ENCODE results near the gene MDFI. TPM values are rescaled to one million over a fixed set of nuclear protein-coding genes. Genes with fewer than 3 reads are reported as not detected.

The MDFI gene
- total RNA-seq, 1 experiment from 2014 or later = 86.2 TPM

DNA sequence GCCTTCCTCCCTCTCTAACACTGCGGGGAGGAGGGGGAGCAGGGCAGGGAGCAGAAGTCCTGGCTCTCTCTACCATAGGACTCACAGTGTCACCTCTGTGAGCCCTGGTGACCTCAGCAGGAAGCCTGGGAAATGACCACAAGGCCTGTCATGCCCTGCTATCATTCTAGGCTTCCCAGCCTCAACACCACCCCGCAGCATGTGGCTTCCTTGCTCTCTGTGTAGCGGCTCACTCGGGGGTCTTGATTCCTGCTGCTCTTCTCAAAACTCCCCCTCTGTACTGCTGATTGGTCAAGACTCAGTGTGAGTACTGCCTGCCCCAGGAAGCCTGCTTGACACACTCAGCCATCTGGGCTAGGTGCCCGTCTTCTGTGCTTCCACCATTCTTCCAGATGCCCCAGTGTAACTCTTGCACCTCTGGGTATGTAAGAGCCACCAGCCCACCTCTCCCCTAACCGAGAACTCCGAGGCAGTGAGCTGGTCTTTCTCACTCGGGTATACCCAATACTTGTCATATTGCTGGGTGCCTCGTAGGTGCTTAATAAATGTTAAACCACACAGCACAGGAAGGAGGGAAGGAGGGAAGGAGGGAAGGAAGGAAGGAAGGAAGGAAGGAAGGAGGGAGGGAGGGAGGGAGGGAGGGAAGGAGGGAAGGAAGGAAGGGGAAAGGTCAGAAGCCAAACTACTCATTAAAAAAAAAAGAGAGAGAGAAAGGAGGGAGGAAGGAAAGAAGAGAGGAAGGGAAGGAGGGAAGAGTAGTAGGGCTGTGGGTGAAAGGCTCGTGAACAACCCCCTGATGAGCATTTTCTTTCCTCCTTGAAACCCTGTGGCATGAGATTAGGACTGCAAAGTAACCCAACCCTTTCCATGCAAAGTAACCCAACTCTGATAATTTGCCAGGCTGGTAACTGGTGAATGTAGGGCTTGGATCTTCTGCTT lies 5.0 kb downstream of the MDFI start:
- ChIA-PET CTCF (interaction anchor here (0.6 to 2.5 kb wide), 8 partner anchors 14 to 237 kb away, joined by 3 to 13 read pairs (median 4); partner anchors contain the start of gene TOMM6), POLR2A (interaction anchor here (0.6 kb wide), 1 partner anchor 1489 kb away, joined by 3 read pairs; no protein-coding TSS in a partner anchor)
- Mint-ChIP-seq H3K4me3 (no peak overlapping the region), H3K9me3 (no peaks in the 10 kb centered on the region), H3K27ac (no peak overlapping the region; the same call in 1 of the 2 replicates), H3K4me1 (peaks cover 71% of the 10 kb centered on the region), H3K36me3 (peaks cover 30% of the 10 kb centered on the region), H3K27me3 (ENCODE audit: low read depth) (peaks cover 15% of the 10 kb centered on the region)
- DNase-seq (ENCODE audit: low spot score) (no peak), ATAC-seq (no peak)
- TF ChIP-seq USF1 (CRISPR knock-in tag; IDR thresholded peaks at IDR 0.05) (no peak), USF2 (CRISPR knock-in tag; IDR thresholded peaks at IDR 0.05) (no peak), ZNF121 (CRISPR knock-in tag; IDR thresholded peaks at IDR 0.05) (no peak)

- ChIA-PET POLR2A (interaction anchor here (0.6 kb wide), 1 partner anchor 1490 kb away, joined by 3 read pairs; no protein-coding TSS in a partner anchor), CTCF (interaction anchor here (0.6 to 2.5 kb wide), 8 partner anchors 13 to 238 kb away, joined by 3 to 13 read pairs (median 4); partner anchors contain the start of gene TOMM6)
- Mint-ChIP-seq H3K27me3 (ENCODE audit: low read depth) (peaks cover 15% of the 10 kb centered on the region), H3K4me1 (peaks cover 71% of the 10 kb centered on the region), H3K27ac (no peak overlapping the region), H3K4me3 (no peak overlapping the region), H3K9me3 (no peaks in the 10 kb centered on the region), H3K36me3 (peaks cover 33% of the 10 kb centered on the region)
- ATAC-seq (no peak), DNase-seq (ENCODE audit: low spot score) (no peak)
- TF ChIP-seq ATF1 (CRISPR knock-in tag; IDR thresholded peaks at IDR 0.05) (no peak), ZNF671 (CRISPR knock-in tag; IDR thresholded peaks at IDR 0.05) (no peak), JUN (CRISPR knock-in tag; IDR thresholded peaks at IDR 0.05) (no peak), SMAD3 (CRISPR knock-in tag; IDR thresholded peaks at IDR 0.05; ENCODE audit: borderline replicate concordance) (no peak), ZNF512 (CRISPR knock-in tag; IDR thresholded peaks at IDR 0.05; ENCODE audit: borderline replicate concordance) (no peak), EMX1 (CRISPR knock-in tag; IDR thresholded peaks at IDR 0.05) (no peak), ZBTB21 (CRISPR knock-in tag; IDR thresholded peaks at IDR 0.05; ENCODE audit: borderline replicate concordance) (no peak), FOXJ3 (CRISPR knock-in tag; IDR thresholded peaks at IDR 0.05; ENCODE audit: borderline replicate concordance) (no peak), HMGXB4 (CRISPR knock-in tag; IDR thresholded peaks at IDR 0.05) (no peak), ZNF423 (CRISPR knock-in tag; IDR thresholded peaks at IDR 0.05) (no peak), USF1 (CRISPR knock-in tag; IDR thresholded peaks at IDR 0.05) (no peak), ZNF138 (CRISPR knock-in tag; conservative IDR thresholded peaks at IDR 0.05) (no peak), JAZF1 (CRISPR knock-in tag; IDR thresholded peaks at IDR 0.05) (no peak)
- TF ChIP-seq, protein P1, sequence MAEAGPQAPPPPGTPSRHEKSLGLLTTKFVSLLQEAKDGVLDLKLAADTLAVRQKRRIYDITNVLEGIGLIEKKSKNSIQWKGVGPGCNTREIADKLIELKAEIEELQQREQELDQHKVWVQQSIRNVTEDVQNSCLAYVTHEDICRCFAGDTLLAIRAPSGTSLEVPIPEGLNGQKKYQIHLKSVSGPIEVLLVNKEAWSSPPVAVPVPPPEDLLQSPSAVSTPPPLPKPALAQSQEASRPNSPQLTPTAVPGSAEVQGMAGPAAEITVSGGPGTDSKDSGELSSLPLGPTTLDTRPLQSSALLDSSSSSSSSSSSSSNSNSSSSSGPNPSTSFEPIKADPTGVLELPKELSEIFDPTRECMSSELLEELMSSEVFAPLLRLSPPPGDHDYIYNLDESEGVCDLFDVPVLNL (CRISPR knock-in tag; IDR thresholded peaks at IDR 0.05; ENCODE audit: borderline replicate concordance, low read depth) = no peak
- TF ChIP-seq, protein P2, sequence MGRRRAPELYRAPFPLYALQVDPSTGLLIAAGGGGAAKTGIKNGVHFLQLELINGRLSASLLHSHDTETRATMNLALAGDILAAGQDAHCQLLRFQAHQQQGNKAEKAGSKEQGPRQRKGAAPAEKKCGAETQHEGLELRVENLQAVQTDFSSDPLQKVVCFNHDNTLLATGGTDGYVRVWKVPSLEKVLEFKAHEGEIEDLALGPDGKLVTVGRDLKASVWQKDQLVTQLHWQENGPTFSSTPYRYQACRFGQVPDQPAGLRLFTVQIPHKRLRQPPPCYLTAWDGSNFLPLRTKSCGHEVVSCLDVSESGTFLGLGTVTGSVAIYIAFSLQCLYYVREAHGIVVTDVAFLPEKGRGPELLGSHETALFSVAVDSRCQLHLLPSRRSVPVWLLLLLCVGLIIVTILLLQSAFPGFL (CRISPR knock-in tag; IDR thresholded peaks at IDR 0.05; ENCODE audit: borderline replicate concordance) = no peak
- TF ChIP-seq, protein P3, sequence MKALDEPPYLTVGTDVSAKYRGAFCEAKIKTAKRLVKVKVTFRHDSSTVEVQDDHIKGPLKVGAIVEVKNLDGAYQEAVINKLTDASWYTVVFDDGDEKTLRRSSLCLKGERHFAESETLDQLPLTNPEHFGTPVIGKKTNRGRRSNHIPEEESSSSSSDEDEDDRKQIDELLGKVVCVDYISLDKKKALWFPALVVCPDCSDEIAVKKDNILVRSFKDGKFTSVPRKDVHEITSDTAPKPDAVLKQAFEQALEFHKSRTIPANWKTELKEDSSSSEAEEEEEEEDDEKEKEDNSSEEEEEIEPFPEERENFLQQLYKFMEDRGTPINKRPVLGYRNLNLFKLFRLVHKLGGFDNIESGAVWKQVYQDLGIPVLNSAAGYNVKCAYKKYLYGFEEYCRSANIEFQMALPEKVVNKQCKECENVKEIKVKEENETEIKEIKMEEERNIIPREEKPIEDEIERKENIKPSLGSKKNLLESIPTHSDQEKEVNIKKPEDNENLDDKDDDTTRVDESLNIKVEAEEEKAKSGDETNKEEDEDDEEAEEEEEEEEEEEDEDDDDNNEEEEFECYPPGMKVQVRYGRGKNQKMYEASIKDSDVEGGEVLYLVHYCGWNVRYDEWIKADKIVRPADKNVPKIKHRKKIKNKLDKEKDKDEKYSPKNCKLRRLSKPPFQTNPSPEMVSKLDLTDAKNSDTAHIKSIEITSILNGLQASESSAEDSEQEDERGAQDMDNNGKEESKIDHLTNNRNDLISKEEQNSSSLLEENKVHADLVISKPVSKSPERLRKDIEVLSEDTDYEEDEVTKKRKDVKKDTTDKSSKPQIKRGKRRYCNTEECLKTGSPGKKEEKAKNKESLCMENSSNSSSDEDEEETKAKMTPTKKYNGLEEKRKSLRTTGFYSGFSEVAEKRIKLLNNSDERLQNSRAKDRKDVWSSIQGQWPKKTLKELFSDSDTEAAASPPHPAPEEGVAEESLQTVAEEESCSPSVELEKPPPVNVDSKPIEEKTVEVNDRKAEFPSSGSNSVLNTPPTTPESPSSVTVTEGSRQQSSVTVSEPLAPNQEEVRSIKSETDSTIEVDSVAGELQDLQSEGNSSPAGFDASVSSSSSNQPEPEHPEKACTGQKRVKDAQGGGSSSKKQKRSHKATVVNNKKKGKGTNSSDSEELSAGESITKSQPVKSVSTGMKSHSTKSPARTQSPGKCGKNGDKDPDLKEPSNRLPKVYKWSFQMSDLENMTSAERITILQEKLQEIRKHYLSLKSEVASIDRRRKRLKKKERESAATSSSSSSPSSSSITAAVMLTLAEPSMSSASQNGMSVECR (CRISPR knock-in tag; IDR thresholded peaks at IDR 0.05; ENCODE audit: borderline replicate concordance) = no peak
- TF ChIP-seq, protein P4, sequence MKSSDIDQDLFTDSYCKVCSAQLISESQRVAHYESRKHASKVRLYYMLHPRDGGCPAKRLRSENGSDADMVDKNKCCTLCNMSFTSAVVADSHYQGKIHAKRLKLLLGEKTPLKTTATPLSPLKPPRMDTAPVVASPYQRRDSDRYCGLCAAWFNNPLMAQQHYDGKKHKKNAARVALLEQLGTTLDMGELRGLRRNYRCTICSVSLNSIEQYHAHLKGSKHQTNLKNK (CRISPR knock-in tag; IDR thresholded peaks at IDR 0.05) = no peak
These were observed 5.6 kb downstream of the MDFI start for GRCh38 chr6:41643899-41644269.
